ENCODE measurements around the gene STAMBP. TPM values are rescaled to one million over a fixed set of nuclear protein-coding genes. Genes with fewer than 3 reads are reported as not detected.

STAMBP gene
- total and polyA plus RNA-seq, 2 of the 13 experiments (the other 11 are each of a cell fraction or from before 2014, with no cell fraction given) = 49.6 to 53.2 TPM

GRCh38 chr2:73828818-73829570, at the start of gene STAMBP (continued):
- TF ChIP-seq, protein P1, sequence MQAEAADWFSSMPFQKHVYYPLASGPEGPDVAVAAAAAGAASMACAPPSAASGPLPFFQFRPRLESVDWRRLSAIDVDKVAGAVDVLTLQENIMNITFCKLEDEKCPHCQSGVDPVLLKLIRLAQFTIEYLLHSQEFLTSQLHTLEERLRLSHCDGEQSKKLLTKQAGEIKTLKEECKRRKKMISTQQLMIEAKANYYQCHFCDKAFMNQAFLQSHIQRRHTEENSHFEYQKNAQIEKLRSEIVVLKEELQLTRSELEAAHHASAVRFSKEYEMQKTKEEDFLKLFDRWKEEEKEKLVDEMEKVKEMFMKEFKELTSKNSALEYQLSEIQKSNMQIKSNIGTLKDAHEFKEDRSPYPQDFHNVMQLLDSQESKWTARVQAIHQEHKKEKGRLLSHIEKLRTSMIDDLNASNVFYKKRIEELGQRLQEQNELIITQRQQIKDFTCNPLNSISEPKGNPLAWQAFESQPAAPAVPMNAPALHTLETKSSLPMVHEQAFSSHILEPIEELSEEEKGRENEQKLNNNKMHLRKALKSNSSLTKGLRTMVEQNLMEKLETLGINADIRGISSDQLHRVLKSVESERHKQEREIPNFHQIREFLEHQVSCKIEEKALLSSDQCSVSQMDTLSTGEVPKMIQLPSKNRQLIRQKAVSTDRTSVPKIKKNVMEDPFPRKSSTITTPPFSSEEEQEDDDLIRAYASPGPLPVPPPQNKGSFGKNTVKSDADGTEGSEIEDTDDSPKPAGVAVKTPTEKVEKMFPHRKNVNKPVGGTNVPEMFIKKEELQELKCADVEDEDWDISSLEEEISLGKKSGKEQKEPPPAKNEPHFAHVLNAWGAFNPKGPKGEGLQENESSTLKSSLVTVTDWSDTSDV (CRISPR knock-in tag; IDR thresholded peaks at IDR 0.05) = no peak; the same call in 1 of the 2 replicates
- peak; percentile 77 for TF ChIP-seq SALL1 (CRISPR knock-in tag; IDR thresholded peaks at IDR 0.05)
- peak; percentile 97 for TF ChIP-seq IRF9 (CRISPR knock-in tag; IDR thresholded peaks at IDR 0.05; ENCODE audit: borderline replicate concordance)
- TF ChIP-seq, protein P2, sequence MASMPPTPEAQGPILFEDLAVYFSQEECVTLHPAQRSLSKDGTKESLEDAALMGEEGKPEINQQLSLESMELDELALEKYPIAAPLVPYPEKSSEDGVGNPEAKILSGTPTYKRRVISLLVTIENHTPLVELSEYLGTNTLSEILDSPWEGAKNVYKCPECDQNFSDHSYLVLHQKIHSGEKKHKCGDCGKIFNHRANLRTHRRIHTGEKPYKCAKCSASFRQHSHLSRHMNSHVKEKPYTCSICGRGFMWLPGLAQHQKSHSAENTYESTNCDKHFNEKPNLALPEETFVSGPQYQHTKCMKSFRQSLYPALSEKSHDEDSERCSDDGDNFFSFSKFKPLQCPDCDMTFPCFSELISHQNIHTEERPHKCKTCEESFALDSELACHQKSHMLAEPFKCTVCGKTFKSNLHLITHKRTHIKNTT (CRISPR knock-in tag; IDR thresholded peaks at IDR 0.05) = no peak
- peak; percentile 69; the same call in 1 of the 2 replicates for TF ChIP-seq ZNF777 (CRISPR knock-in tag; IDR thresholded peaks at IDR 0.05)
- peak; percentile 73 for TF ChIP-seq ETV5 (CRISPR knock-in tag; IDR thresholded peaks at IDR 0.05; ENCODE audit: borderline replicate concordance)
- TF ChIP-seq SKI (IDR thresholded peaks at IDR 0.05; ENCODE audit: partially characterized antibody) = peak; percentile 21
- TF ChIP-seq, protein P3, sequence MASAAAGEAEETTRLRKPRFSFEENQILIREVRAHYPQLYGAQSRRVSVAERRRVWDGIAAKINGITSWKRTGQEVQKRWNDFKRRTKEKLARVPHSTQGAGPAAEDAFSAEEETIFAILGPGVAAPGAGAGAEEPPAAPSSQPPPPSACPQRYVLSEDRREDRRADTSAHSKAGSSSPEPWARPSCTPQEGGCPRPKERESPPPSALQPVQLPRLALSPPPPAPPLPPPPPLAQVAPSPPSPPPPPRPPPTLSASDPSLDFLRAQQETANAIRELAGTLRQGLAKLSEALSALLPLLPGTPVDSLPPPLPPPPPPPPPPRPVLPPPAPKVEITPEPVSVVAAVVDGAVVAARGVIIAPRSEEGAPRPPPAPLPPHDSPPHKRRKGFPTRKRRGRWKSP (CRISPR knock-in tag; IDR thresholded peaks at IDR 0.05) = 0 out of 2 replicates have a peak, but pooled peaks have one; percentile 25
- TF ChIP-seq ZNF335 (CRISPR knock-in tag; IDR thresholded peaks at IDR 0.05) = no peak
- peak; percentile 91 for TF ChIP-seq RBFOX2 (IDR thresholded peaks at IDR 0.05; ENCODE audit: low read depth, low read length)
- TF ChIP-seq ZNF605 (CRISPR knock-in tag; IDR thresholded peaks at IDR 0.05) = peak; percentile 80; the same call in 1 of the 2 replicates
- peak in 1 of 2 experiments; percentile 34; a peak in 1 of 4 replicates for TF ChIP-seq KLF16 (CRISPR knock-in tag; IDR thresholded peaks at IDR 0.05)
- TF ChIP-seq, protein P4, sequence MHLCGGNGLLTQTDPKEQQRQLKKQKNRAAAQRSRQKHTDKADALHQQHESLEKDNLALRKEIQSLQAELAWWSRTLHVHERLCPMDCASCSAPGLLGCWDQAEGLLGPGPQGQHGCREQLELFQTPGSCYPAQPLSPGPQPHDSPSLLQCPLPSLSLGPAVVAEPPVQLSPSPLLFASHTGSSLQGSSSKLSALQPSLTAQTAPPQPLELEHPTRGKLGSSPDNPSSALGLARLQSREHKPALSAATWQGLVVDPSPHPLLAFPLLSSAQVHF (CRISPR knock-in tag; IDR thresholded peaks at IDR 0.05) = no peak
- TF ChIP-seq ZNF782 (CRISPR knock-in tag; IDR thresholded peaks at IDR 0.05; ENCODE audit: borderline replicate concordance) = peak; percentile 66; the same call in 1 of the 2 replicates
- peak; percentile 43; the same call in 1 of the 2 replicates for TF ChIP-seq ZNF446 (CRISPR knock-in tag; IDR thresholded peaks at IDR 0.05)
- peak; percentile 85; the same call in 1 of the 2 replicates for TF ChIP-seq ZBTB20 (CRISPR knock-in tag; IDR thresholded peaks at IDR 0.05; ENCODE audit: borderline replicate concordance, low read depth)
- no peak for TF ChIP-seq THAP7 (CRISPR knock-in tag; IDR thresholded peaks at IDR 0.05)
- TF ChIP-seq ZMAT3 (CRISPR knock-in tag; conservative IDR thresholded peaks at IDR 0.05) = no peak; the same call in none of the 2 replicates
- no peak for TF ChIP-seq ESRRA (CRISPR knock-in tag; IDR thresholded peaks at IDR 0.05; ENCODE audit: low read depth)
- TF ChIP-seq ZNF441 (CRISPR knock-in tag; IDR thresholded peaks at IDR 0.05; ENCODE audit: borderline replicate concordance) = no peak
- TF ChIP-seq HNRNPK (IDR thresholded peaks at IDR 0.05; ENCODE audit: low read depth, low read length, poor library complexity, severe bottlenecking) = no peak
